Measurements from ENCODE around the gene TCEANC2.

DNA sequence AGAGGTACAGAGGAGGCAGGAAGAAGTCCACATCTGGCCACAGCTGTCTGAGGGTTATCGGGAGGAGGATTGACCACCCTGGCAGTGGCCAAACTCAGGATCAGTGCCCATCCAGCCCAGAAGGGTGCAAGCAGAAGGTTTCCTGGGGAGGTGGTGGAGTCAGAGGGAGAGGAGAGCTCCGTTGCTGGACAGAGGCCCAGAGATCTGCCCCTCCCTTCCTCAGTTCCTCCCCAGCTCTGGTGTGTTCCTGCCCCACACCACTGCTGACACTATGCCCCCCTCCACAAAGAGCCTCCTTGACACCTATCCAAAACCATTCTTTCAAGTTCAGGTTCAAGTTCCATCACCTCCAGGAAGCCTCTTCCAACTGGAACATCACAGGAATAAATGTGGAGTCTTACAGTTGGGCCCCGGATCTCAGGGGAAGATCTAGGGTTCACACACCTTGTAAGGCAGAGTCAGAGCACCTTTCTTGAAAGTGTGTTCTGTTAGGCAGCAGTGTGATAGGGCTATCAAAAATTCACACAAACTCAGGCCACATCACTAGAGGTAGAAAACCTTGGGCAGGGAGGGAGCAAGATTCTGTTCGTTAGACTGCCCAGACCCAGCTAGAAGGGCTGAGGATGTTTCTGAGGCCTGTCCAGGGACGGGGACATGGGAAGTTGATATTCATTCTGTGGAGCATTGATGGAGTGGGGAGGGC, 42.8 kb upstream of the TCEANC2 start:
- TF ChIP-seq, protein P1, sequence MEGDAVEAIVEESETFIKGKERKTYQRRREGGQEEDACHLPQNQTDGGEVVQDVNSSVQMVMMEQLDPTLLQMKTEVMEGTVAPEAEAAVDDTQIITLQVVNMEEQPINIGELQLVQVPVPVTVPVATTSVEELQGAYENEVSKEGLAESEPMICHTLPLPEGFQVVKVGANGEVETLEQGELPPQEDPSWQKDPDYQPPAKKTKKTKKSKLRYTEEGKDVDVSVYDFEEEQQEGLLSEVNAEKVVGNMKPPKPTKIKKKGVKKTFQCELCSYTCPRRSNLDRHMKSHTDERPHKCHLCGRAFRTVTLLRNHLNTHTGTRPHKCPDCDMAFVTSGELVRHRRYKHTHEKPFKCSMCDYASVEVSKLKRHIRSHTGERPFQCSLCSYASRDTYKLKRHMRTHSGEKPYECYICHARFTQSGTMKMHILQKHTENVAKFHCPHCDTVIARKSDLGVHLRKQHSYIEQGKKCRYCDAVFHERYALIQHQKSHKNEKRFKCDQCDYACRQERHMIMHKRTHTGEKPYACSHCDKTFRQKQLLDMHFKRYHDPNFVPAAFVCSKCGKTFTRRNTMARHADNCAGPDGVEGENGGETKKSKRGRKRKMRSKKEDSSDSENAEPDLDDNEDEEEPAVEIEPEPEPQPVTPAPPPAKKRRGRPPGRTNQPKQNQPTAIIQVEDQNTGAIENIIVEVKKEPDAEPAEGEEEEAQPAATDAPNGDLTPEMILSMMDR (IDR thresholded peaks at IDR 0.05): no peak
- no peak for TF ChIP-seq POLR2A (IDR thresholded peaks at IDR 0.05)

Measured in uterus (tissue), 2 donors.